CD4-positive, alpha-beta T cell treated with Interleukin-4 for 1 hour (primary cell): ENCODE measurements around the gene B4GALNT4.
"Not testable (repeated sequence)": the region's sequence is repeated elsewhere in the genome, so short reads cannot be mapped to it uniquely, and the experiment has no call there.

Experiments
- DNase-seq, 2 donors: peaks; one replicate each; pipeline ENCODE4 v3.0.0-alpha.2; 2020 to 2022

The B4GALNT4 gene

DNA sequence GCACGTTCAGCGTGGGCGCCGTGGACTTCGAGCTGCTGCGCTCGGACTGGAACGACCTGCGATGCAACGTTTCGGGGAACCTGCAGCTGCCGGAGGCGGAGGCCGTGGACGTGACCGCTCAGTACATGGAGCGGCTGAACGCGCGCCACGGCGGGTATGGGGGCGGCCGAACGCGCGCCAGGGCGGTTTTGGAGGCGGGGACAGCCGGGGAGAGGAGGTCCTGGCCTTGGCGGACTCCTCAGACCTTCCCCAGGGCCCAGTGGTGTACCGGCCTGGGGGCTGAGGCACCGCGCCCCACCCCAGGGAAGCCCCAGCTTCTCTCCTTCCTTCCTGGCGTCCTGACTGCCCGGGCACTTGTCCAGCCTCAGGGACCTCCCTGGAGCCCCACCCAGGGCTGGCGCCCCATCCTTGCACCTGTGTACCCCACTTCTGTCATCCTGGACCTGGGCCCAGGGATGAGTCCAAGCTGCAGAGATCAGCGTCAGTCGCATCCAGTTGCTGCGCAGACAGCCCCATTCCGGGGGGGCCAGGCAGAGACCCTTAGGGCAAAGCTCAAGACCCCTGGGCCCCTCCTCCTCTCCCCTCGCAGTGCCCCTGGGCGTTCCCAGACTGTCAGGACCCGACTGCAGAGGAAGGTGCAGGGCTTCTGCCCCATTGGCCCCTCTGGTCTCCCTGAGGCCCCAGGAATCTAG is 8.0 kb downstream of the B4GALNT4 start:
- DNase-seq, result no peak

DNA sequence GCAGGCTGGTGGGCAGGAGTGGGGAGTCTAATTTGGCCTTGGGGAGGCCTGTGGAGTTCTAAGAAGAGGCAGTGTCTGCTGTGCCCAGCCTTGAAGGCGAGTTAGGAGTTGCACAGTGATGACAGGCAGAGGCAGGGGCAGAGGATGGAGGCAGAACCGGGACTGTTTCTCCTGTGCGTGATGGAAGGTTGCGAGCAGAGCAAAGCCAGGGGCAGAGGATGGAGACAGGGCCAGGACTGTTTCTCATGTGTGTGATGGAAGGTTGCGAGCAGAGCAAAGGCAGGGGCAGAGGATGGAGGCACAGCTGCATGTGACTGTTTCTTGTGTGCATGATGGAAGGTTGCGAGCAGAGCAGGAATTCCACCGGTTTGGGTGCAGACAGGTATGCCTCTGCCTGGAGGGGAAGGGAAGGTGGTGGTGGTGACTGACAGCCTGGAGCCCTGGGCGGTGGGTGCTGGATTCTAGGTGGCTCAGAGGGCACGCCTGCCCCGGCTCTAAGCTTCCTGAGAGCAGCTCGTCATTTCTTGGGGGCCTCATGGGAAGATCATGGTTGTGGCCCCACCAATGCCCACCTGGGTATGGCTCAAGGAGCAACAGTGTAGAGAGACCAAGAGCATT is 8.7 kb downstream of the B4GALNT4 start:
- no peak for DNase-seq

DNA sequence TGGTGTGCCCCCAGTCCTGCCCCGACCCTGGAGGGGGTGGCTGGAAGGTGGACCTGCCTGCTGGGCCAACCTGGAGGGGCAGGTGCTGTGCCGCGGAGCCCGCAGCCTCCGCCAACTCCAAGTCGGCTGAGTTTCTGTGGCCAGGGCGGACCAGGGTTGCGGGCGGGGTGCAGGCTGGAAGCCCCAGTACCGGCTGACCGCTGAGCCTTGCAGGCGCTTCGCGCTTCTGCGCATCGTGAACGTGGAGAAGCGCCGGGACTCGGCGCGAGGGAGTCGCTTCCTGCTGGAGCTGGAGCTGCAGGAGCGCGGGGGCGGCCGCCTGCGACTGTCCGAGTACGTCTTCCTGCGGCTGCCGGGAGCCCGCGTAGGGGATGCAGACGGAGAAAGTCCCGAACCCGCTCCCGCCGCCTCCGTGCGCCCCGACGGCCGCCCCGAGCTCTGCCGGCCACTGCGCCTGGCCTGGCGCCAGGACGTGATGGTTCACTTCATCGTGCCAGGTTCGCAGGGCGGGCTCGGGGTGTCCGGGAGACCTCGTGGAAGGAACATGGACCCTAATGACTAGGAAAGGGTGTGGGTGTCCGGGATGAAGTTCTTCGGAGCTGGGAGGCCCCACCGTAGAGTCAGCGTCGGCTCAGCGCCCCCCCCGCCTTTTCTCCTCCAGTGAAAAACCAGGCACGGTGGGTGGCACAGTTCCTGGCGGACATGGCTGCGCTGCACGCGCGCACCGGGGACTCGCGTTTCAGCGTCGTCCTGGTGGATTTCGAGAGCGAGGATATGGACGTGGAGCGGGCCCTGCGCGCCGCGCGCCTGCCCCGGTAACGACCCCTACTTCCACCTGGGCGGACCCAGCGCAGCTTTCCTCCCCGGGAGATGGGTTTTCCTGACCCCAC is 10.2 kb downstream of the B4GALNT4 start:
- DNase-seq, result no peak

DNA sequence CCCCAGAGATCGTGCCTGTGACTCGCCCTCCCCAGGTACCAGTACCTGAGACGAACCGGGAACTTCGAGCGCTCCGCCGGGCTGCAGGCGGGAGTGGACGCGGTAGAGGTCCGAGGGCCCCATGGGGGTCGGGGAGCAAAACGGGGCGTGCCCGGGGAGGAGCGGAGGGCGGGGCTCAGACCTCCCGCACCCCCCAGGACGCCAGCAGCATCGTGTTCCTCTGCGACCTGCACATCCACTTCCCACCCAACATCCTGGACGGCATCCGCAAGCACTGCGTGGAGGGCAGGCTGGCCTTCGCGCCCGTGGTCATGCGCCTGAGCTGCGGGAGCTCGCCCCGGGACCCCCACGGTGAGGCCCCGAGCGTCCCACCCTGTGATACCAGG is 10.8 kb downstream of the B4GALNT4 start:
- DNase-seq, result no peak

DNA sequence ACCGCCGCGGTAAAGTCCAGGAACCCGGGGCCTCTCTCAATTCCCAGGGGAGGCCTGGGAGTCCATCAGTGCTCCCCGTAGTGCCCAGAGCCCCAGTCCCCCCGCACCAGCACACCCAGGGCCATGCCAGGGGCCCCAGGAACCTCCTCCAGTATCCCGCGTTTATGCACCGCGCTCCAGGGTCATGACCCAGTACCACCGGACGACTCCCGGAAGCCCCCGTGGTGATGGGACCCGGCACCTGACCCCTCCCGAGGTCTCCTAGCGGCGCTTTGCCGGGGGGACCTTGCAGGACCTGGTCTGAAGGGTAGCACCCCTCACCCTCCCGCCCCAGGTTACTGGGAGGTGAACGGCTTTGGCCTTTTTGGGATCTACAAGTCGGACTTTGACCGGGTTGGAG is 11.2 kb downstream of the B4GALNT4 start:
- DNase-seq, result no peak

DNA sequence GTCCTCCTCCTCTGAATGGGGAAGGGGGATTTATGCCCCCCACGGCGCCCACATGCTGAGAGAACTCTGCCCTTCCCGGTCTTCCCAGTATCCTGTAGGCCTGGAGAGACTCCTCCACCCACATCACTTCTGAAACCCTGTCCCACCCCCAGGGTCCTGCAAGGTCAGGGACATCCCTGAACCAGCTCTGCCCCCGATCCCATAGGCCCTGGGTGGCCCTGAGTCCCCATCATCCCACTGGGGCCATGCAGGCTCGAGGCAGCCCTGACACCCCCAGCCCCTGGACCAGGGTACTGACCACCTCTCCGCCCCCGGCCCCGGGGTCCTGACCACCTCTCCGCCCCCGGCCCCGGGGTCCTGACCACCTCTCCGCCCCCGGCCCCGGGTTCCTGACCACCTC is 11.7 kb downstream of the B4GALNT4 start:
- DNase-seq, result no peak

DNA sequence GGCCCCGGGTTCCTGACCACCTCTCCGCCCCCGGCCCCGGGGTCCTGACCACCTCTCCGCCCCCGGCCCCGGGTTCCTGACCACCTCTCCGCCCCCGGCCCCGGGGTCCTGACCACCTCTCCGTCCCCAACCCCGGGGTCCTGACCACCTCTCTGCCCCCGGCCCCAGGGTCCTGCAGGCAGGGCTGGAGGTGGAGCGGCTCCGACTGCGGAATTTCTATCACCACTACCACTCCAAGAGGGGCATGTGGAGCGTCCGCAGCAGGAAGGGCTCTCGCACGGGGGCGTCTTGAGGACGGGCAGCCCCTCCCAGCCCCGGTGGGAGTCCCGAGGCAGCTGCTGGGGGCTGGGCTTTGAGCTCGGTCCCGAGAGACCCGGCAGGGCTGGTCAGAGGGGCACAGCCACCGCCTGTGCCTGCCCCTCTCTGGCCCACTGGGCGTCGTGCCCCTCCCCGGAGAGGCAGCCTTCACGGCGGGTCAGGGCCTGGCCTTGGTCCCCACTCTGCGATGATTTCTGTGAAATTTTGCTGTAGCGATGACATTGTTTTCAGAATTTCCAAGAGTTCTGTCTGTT is 12.3 kb downstream of the B4GALNT4 start:
- DNase-seq, result no peak

DNA sequence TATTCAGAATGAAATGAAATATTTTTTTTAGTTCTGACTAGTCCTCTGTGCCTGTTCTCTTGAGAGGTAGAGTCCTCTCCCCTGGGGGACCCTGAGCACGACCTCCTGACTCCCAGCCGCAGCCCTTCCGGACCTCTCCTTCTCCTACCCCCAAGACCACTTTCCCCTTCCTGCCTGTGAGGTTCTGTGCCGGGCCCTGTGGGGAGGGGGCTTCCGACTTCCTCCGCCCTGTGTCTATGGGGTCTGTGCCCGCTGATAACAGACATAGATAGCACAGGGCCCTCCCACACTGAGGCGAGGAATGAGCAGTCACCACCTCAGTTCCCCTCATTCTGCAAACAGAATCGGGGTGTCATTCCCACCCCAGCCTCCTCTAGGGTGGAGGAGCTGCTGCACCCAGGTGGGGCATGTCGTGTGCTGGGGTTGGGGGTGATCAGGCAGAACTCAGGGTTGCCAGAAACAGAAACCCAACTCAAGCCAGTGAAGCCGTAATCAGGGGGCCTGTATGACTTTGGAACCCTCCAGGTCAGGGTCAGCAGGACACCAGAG is 12.9 kb downstream of the B4GALNT4 start:
- DNase-seq, result no peak

DNA sequence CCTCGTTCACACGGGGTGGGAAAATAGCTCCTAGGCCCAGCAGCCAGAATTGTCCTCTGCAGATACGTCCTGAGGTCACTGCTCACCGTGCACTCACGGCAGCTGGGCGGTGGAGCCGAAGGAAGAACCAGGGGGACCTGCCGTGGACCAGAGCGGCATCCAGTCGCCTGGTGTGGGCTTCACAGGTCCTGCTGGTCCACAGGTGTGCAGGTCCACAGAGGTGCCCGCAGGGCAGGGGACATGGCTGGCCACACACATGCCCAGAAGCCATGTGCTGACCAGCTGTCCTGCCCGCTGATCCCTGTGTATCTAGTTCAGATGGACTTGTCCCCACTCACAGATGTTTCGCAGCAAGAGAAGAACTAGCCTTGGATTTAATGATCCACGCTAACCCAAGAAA is 14.1 kb downstream of the B4GALNT4 start:
- no peak for DNase-seq

DNA sequence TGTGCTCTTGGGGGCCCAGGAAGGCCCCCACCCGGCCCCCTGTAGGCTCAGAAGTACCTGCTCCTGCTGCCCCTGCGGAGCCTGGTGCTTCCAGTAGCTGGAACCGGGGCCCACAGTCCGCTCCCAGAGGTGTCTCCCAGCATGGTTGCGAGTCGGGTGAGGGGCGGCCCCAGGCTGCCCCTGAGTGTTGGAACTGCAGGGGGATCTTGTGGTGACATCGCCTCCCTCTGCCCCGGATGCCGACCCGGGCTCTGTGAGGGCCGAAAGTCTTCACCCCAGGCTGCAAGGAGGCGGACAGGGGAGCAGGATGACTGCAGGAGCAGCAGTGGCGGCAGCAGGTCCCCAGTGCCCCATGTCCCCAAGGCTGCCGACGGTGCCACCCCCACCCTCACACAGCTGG is 15.2 kb downstream of the B4GALNT4 start:
- DNase-seq, result no peak

DNA sequence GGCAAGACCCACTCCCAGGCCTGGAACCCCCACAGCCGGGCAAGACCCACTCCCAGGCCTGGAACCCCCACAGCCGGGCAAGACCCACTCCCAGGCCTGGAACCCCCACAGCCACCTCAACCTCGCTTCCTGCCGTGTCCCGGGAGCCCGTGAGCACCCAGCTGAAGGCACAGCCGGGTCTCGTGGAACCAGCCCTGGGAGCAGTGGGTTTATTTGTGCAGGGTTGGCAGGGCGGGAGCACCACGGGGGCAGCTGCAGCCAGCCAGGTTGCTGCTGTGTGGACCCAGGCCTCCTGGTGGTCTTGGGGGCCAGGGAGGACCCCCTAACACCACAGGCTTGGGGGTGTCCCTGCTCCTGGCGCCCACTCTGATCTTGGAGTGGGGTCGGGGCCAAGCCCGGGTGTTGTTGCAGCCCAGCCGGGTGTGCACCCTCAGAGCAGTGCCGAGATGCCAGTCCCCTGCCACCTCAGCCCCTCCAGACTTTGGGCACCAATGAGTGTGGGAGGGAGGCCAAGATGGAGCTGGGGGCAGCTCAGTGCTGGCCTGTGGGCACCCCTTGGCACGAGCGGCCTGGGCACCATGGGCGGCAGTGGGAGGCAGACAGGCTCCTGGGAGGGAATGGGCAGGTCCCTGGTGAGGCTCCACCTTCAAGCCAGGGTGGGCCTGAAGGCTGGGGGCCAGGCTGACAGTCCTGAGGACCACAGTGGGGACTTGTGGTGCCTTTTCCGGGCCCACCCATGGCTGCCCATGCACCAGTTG is 16.5 kb downstream of the B4GALNT4 start:
- no peak for DNase-seq

DNA sequence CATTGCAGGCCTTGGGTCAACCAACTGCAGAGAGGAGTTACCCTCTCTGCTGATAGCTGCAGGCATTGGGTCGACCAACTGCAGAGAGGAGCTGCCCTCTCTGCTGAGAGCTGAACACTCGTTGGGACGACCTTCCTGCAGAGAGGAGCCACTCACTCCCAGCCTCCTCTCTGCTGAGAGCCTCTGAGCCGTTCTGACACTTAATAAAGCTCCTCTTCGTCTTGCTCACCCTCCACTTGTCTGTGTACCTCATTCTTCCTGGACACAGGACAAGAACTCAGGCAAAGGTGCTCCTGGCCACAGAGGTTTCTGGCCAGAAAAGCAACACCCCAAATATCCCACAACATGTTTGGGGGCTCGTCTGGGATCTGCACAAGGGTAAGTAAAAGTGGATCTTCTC is 17.2 kb downstream of the B4GALNT4 start:
- DNase-seq, result no peak

DNA sequence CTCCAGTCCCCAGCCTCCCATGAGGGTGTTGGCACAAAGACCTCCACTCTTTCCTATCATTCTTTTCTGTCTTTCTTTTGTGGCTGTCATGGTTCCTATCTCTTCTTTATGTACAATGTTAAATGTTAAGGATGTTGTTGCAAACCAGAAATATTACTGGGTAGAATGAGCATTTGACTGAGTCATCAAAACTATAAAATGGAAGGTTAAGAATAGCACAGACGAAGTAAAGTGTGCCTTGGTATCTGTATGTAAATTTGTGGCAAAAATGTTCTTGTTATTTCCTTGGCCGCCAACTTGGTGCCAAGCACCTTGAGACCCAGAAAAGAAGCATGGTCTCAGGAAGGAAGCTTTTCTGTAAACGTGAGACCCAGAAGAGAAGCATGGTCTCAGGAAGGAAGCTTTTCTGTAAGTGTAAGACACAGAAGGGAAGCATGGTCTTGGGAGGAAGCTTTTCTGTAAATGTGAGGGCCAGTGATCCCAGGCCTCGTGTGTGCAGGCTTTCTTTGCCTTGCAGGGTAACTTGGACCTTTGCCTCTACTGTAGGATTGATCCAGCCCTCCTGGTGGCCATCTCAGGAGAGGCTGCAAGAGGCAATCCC is 18.0 kb downstream of the B4GALNT4 start:
- no peak for DNase-seq

DNA sequence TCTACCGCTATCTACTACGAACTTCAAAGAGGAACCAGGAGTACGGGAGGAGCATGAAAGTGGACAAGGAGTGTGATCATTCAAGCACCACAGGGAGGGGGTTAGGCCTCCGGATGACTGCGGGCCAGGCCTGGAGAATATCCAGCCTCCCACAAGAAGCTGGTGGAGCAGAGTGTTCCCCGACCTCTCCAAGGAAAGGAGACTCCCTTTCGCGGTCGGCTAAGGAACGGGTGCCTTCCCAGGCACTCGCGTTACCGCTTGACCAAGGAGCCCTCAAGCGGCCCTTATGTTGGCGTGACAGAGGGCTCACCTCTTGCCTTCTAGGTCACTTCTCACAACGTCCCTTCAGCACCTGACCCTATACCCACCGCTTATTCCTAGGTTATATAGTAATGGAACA is 20.1 kb downstream of the B4GALNT4 start:
- not testable (repeated sequence) for DNase-seq

DNA sequence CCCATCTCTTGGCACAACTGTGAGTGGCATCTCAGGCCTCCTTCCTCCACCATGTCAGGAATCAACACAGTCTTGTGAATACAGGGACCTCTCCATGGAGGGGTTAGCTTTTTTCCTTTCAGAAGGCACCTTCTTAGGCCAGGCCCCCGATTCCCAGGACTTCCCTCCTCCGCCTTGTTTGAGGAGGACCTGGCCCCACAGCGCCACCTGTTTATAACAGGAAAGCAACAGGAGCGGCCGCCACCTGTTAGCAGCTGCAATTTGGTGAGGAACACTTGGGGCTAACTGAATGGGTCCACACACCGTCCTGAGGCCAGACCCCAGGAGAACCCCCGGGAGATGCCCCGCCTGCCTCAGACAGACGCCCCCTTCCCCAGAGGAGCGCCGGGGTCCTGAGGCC is 20.9 kb downstream of the B4GALNT4 start:
- no peak for DNase-seq

DNA sequence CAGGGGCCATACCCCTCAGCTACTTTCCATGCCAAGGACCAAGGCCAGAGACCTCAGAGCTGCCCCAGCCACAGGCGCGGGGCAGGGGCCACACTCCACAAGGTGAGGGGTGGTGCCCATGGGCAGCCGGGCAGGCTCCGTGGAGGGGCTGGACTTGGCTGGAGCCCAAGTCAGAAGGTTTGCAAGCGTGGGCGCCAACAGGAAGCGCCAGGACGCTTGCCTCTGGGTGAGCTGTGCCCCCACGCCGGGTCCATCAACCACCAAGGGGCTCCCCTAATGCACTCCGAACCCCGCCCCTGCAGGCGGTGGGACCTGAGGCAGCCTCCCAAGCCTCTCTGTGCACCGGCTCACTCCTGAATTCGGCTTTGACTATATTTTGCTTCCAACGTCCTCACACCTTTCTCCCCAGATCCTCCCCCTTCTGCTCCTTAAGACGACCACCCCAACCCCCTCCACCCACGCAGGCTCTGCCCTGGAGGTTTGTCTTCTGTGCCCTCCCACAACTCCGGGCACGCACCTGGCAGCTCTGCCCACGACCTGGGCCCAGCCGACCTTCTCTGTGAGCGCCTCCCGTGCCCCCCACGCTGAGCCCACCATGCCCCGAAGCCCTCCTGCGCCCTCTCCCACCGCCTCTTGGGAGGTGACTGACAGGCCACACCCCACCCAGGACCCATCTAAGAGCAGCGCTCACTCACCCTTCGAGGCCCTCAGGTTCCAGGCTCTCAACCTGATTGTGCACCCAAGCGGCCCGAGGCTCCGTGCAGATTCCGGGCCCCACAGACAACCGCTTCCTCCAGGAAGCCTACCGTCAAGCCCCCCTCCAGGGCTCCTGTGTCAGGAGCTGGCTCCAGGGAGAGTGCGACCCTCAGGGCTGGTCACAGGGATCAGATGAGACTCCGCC is 22.1 kb downstream of the B4GALNT4 start:
- DNase-seq, result no peak

DNA sequence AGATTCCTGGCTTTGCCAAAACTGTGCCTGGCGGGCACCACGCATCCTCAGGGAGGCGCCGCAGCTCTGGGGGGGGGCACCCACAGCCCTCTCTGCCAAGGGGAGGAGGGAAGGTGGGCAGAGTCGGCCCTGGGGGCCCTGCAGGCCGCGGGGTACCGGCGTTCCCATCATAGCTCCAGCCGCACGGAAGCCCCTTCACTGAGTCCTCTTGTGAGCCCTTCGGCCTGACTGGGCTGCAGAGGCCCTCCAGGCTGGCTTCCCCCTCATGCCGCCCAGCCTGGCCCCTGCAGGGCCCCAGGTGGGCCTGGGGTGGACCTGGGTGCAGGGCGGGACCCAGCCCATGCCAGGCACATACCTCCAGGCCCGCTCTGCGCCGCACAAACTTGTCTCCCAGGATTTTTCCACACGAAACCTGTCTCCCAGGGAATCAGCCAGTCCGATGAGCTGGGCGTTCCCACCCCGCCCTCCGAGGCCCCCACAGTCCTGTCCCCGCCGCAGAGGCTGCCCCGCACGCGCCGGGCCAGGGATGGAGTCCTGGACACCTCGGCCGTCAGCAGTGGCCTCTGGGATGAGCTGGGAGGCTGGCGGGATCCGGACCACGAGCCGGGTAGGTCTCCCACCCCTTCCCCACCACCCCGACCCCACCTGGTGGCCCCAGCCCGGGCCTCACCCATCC is 22.9 kb downstream of the B4GALNT4 start:
- no peak for DNase-seq

DNA sequence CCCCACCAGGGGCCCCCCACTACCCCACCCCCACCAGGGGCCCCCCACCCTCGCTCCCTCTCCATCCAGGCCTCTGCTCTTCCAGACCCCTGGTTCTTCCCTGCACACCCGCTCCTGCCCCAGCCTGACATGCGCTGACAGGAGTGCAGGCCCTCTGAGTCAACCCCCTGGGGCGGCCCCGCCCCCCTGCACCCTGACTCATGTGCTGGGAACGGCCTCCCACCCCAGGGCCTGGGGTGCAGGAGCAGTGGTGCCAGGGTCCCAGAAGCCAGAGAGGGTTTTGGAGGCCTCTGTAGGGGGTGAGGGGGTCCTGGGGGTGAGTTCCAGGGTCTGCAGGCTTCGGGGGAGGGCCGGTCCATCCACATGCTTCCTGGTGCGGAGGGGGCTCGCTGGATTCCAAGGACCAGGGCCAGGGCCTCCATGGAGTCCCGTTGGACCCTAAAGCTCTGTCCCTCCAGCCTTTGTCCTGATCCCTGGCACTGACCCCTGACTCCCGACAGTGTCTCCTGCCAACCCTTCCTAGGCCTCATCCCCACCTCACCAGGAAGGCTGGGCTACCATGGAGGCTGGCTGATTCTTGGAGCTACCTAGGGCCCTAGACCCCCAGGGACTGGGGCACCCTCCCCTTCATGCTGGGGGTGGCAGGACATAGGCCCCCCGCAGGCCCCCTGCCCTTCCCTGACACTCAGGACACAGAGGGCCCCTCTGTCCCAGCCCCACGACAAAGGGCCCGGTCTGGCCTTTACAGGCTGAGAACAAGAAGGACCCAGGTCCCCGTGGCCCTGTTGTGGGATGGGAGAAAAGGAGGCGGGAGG is 24.1 kb downstream of the B4GALNT4 start:
- DNase-seq, result no peak

DNA sequence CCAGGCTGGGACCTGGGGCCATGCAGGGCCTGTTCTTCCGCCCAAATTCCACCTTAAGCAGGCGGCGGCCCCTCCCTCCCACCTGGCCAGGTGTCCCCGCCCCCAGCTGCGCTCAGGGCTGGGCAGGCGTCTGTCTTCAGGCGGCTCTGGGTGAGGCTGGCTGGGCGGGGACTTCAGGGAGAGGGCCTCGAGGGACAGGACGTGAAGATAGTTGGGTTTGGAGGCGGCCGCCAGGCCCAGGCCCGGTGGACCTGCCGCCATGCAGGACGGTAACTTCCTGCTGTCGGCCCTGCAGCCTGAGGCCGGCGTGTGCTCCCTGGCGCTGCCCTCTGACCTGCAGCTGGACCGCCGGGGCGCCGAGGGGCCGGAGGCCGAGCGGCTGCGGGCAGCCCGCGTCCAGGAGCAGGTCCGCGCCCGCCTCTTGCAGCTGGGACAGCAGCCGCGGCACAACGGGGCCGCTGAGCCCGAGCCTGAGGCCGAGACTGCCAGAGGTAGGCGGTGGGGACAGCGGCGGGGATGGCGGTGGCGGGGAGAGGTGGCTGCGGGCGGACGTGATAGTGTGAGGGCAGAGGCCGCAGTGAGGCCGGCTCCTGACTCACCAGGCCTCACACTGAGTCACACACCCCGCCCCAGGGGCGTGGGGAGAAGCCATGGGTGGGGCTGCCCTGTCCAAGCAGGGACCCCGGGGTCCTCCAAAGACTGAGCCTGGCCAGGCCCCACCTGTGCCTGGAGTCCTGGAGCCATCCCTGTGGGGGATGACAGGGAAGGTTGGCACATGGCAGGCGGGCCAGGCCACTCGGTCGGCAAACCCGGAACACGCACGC is 24.9 kb downstream of the B4GALNT4 start, which contains the start of gene PKP3:
TSS of gene PKP3 (plus strand) at position 176 of the 824 bp plus-strand sequence. CDS start at position 260, 84 bp downstream.
- DNase-seq, result no peak
